Heart left ventricle (tissue), 16 donors: Measurements from ENCODE around the gene OR5H14. TPM values are rescaled to one million over a fixed set of nuclear protein-coding genes. Genes with fewer than 3 reads are reported as not detected.

Experiments used
- ATAC-seq, 4 donors: fragments of 200-7000 bp; cut with Tn5 transposase; one replicate each; pipeline ENCODE4 v1.9.1; 2020 to 2022; ENCODE audit warnings: moderate library complexity in 4 of 4, mild to moderate bottlenecking in 3 of 4, moderate number of reproducible peaks in 1 of 4
- DNase-seq, 5 donors: peaks; one replicate each; pipeline ENCODE4 v3.0.0-alpha.2; 2020
- H3K27ac ChIP-seq, 12 donors: fragments of 200-600 bp; sonication (generic) in 4 of 12; one replicate each; pipeline versions ENCODE4 v1.5.0 to v1.8.0; 2016 to 2022; ENCODE audit warnings: mild to moderate bottlenecking in 2 of 12
- H3K27me3 ChIP-seq, 9 donors: fragments of 200-600 bp; sonication (generic) in 2 of 9; one replicate each; pipeline versions ENCODE4 v1.5.1 to v1.8.0; 2016 to 2022; ENCODE audit warnings: mild to moderate bottlenecking in 3 of 9
- H3K36me3 ChIP-seq, 9 donors: fragments of 200-600 bp; sonication (generic) in 2 of 9; one replicate each; pipeline versions ENCODE4 v1.5.0 to v1.8.0; 2018 to 2022; ENCODE audit warnings: mild to moderate bottlenecking in 2 of 9
- H3K4me1 ChIP-seq, 12 donors: fragments of 200-600 bp; sonication (generic) in 4 of 12; one replicate each; pipeline versions ENCODE4 v1.5.0 to v1.8.0; 2016 to 2022; ENCODE audit warnings: mild to moderate bottlenecking in 3 of 12
- H3K4me3 ChIP-seq, 12 donors: fragments of 200-600 bp; sonication (generic) in 4 of 12; one replicate each; pipeline versions ENCODE4 v1.5.0 to v1.8.0; 2017 to 2022; ENCODE audit warnings: mild to moderate bottlenecking in 9 of 12, moderate library complexity in 4 of 12
- H3K9me3 ChIP-seq, 12 donors: fragments of 200-600 bp; sonication (generic) in 4 of 12; one replicate each; pipeline versions ENCODE4 v1.5.0 to v1.8.0; 2016 to 2022; ENCODE audit warnings: mild to moderate bottlenecking in 1 of 12
- CTCF ChIP-seq, 12 donors: fragments of 200-600 bp; sonication (generic) in 4 of 12; IDR thresholded peaks; one replicate each; pipeline versions ENCODE4 v1.5.0 to v1.8.0; 2018 to 2022; ENCODE audit warnings: antibody characterized with exemption in 12 of 12, mild to moderate bottlenecking in 5 of 12
- POLR2A ChIP-seq, 2 donors: fragments of 450-650 bp; IDR thresholded peaks; one replicate each; pipeline ENCODE4 v1.6.1; 2017; ENCODE audit warnings: antibody characterized with exemption in 2 of 2, mild to moderate bottlenecking in 2 of 2, moderate library complexity in 2 of 2
- WGBS, 4 donors: extraction: QIAGEN DNeasy Blood & Tissue Kit in 2 of 4; methylation state at CpG; one replicate each; pipeline versions ENCODE4 v1.1.5 to v1.1.7; 2013 to 2018; 5-methylcytosine and 5-hydroxymethylcytosine counted together
- intact Hi-C, 10 donors: fragments of 100-400 bp; cut with DNase I; formaldehyde crosslinking; loops; one replicate each; pipeline versions ENCODE4 v1.11.1 to v1.14.2; 2022
- polyA plus RNA-seq, 2 donors: library from polyadenylated mRNA; stranded (reverse); fragments of 200-250 nt; gene quantifications; one replicate each; pipeline ENCODE4 v1.2.3, GENCODE V29; 2013
- total RNA-seq, 9 donors: library from RNA; depleted of rRNA in 2 of 9; stranded (reverse); fragments of >200 nt in 2 of 9; fragmentation: NEBNext Ultra II Directional in 3 of 9; extraction: Animal tissue kit (Norgen Biotek cat#: 25700) in 3 of 9; gene quantifications; one replicate each; pipeline versions ENCODE4 v1.1.0 to v1.2.4, GENCODE V29; 2016 to 2023
- donor health status: ischemic (EF 13 %, LVEDD 7.1; RV severe dilation, severe dysfunction).
- donor health status: healthy with polysubstance abuse.
- donor health status: DM: no; HTN: yes; CAD: no.
- donor health status: DM: no; HTN: no; CAD: no.
- donor health status: ischemic (EF 25% LVEDD 6.9; RV normal size, moderate dysfunction).
- donor health status: ischemic (EF 25% LVEDD 5.7; RV mildly dilated, moderate dysfunction).
- donor health status: healthy.
- donor health status: DM: yes; HTN: yes; CAD: no.
- donor health status: ischemic (EF 35%, LVEDD 5.7; RV mildly dilated, moderate dysfunction).
- donor health status: nonischemic (EF 11% LVEDD 7.7; RV severe dilation, severe dysfunction).
- donor health status: DM: yes; HTN: yes; CAD: no.
- donor health status: PGD.
- donor health status: ischemic (EF 29% LVEDD 5.4; RV normal size, mild dysfunction).
- donor health status: nonischemic (EF 23%, LVEDD 6.1; RV moderate dilation, normal function).

The OR5H14 gene
- total and polyA plus RNA-seq, 11 donors, result not detected

GRCh38 chr3:98199020-98199419 is 51.7 kb downstream of the OR5H14 start:
- Histone ChIP-seq H3K4me3 (no peak overlapping the region), H3K27ac (no peak overlapping the region), H3K9me3 (no peaks in the 10 kb centered on the region), H3K36me3 (no peaks in the 10 kb centered on the region), H3K27me3 (no peaks in the 10 kb centered on the region), H3K4me1 (no peaks in the 10 kb centered on the region)
- TF ChIP-seq CTCF (IDR thresholded peaks at IDR 0.05) (no peak), POLR2A (IDR thresholded peaks at IDR 0.05) (no peak)
- WGBS, 4 donors, result 4 to 33% (median 20%) methylated on average over 1 of the region's 1 CpG
- no peak for ATAC-seq
- DNase-seq, result no peak
- intact Hi-C loops, result no loop called here

Other genes with a start within 250 kb of the OR5H14 start
- 10 to 100 TPM; 10.3 to 15.9 (median 12.1) TPM for gene RIOX2, start 175.0 kb upstream of the OR5H14 start, total RNA-seq
- gene RIOX2, start 175.0 kb upstream of the OR5H14 start, polyA plus RNA-seq, result 10 to 100 TPM in 1 of 2 donors, 1 to 10 TPM in 1; 8.9 to 13.3 TPM
- not detected for gene GABRR3, start 112.2 kb upstream of the OR5H14 start, total RNA-seq
- gene GABRR3, start 112.2 kb upstream of the OR5H14 start, polyA plus RNA-seq, result not detected
- gene OR5AC2, start 60.3 kb upstream of the OR5H14 start, total RNA-seq, result not detected
- not detected for gene OR5AC2, start 60.3 kb upstream of the OR5H14 start, polyA plus RNA-seq
- gene OR5H1, start 16.8 kb upstream of the OR5H14 start, total RNA-seq, result not detected
- gene OR5H1, start 16.8 kb upstream of the OR5H14 start, polyA plus RNA-seq, result not detected
- not detected for gene OR5H15, start 19.2 kb downstream of the OR5H14 start, total RNA-seq
- gene OR5H15, start 19.2 kb downstream of the OR5H14 start, polyA plus RNA-seq, result not detected
- gene OR5H6, start 116.8 kb downstream of the OR5H14 start, total RNA-seq, result not detected
- gene OR5H6, start 116.8 kb downstream of the OR5H14 start, polyA plus RNA-seq, result not detected
- gene OR5H2, start 135.0 kb downstream of the OR5H14 start, total RNA-seq, result not detected
- gene OR5H2, start 135.0 kb downstream of the OR5H14 start, polyA plus RNA-seq, result not detected
- gene OR5K4, start 206.4 kb downstream of the OR5H14 start, total RNA-seq, result not detected
- gene OR5K4, start 206.4 kb downstream of the OR5H14 start, polyA plus RNA-seq, result not detected
- gene OR5K3, start 243.2 kb downstream of the OR5H14 start, total RNA-seq, result not detected
- not detected for gene OR5K3, start 243.2 kb downstream of the OR5H14 start, polyA plus RNA-seq